Lung (tissue), 12 donors: Measurements from ENCODE around the gene RACGAP1. TPM values are rescaled to one million over a fixed set of nuclear protein-coding genes. Genes with fewer than 3 reads are reported as not detected.

Experiments
- ATAC-seq: fragments of 200-7000 bp; cut with Tn5 transposase; one replicate; pipeline ENCODE4 v1.9.1; 2020; ENCODE audit warnings: moderate number of reproducible peaks; ENCODE audit not compliant: insufficient read depth, low FRiP score
- DNase-seq, 3 donors: peaks; one replicate each; pipeline ENCODE4 v3.0.0-alpha.2; 2013 to 2017
- H3K27ac ChIP-seq, 2 donors: one replicate each; pipeline ENCODE4 v1.5.1; 2013; ENCODE audit warnings: mild to moderate bottlenecking in 2 of 2, moderate library complexity in 2 of 2, control low read depth in 1 of 2, inconsistent platforms in 1 of 2, low read depth in 1 of 2, low read length in 1 of 2
- H3K27me3 ChIP-seq, 3 donors: one replicate each; pipeline ENCODE4 v1.5.1; 2013; ENCODE audit warnings: low read length in 2 of 3; ENCODE audit not compliant: control insufficient read depth in 3 of 3, insufficient read depth in 3 of 3
- H3K36me3 ChIP-seq, 4 donors: one replicate each; pipeline ENCODE4 v1.5.1; 2013; ENCODE audit warnings: low read length in 4 of 4, mild to moderate bottlenecking in 1 of 4, moderate library complexity in 1 of 4; ENCODE audit not compliant: control insufficient read depth in 4 of 4, insufficient read depth in 4 of 4
- H3K4me1 ChIP-seq, 5 donors: one replicate each; pipeline ENCODE4 v1.5.1; 2013; ENCODE audit warnings: low read length in 5 of 5, mild to moderate bottlenecking in 2 of 5, moderate library complexity in 1 of 5; ENCODE audit not compliant: control insufficient read depth in 5 of 5, insufficient read depth in 5 of 5
- H3K4me3 ChIP-seq: one replicate; pipeline ENCODE4 v1.5.1; 2013; ENCODE audit warnings: mild to moderate bottlenecking, control low read depth, moderate library complexity
- H3K9ac ChIP-seq, 2 donors: one replicate each; pipeline ENCODE4 v1.5.1; 2013; ENCODE audit warnings: low read length in 2 of 2, control low read depth in 1 of 2; ENCODE audit not compliant: insufficient read depth in 1 of 2
- H3K9me3 ChIP-seq, 4 donors: one replicate each; pipeline ENCODE4 v1.5.1; 2013; ENCODE audit warnings: low read length in 3 of 4, mild to moderate bottlenecking in 1 of 4, moderate library complexity in 1 of 4; ENCODE audit not compliant: control insufficient read depth in 4 of 4, insufficient read depth in 3 of 4
- CTCF ChIP-seq: IDR thresholded peaks from 2 replicates; pipeline ENCODE4 v1.5.1; 2012; ENCODE audit warnings: mild to moderate bottlenecking; ENCODE audit errors: control extremely low read depth, extremely low read depth
- WGBS, 2 donors: extraction: QIAGEN DNeasy Blood & Tissue Kit; methylation state at CpG; one replicate each; pipeline ENCODE4 v1.1.7; 2013; 5-methylcytosine and 5-hydroxymethylcytosine counted together
- polyA plus RNA-seq, 2 donors: library from polyadenylated mRNA; stranded (reverse); fragments of 200-250 nt; gene quantifications; one replicate each; pipeline ENCODE4 v1.2.1, GENCODE V29; 2013
- total RNA-seq, 2 donors: library from RNA; depleted of rRNA in 1 of 2; stranded (reverse); fragments of >200 nt in 1 of 2; gene quantifications; one replicate each; pipeline ENCODE4 v1.2.1, GENCODE V29; 2014 to 2021
- donor health status: control.
- donor health status: control.
- donor health status: Bipolar disorder and iron deficiency.
- donor health status: healthy.
- donor health status: DM: yes; HTN: yes; CAD: no.

RACGAP1 gene
- total and polyA plus RNA-seq, 4 donors, result 3.8 to 26.8 (median 10.2) TPM

DNA sequence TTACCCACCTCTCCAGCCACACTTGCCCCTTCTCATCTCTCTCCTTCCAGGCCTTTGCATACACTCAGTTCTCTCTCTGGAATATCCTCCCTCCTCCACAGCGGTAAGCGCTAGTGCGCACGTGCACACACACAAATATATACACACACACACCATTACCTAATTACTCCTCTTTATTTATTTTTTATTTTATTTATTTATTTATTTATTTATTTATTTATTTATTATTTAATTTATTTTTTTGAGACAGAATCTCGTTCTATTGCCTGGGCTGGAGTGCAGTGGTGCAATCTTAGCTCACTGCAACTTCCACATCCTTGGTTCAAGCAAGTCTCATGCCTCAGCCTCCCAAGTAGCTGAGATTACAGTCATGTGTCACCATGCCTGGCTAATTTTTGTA lies 43.8 kb upstream of the RACGAP1 start:
- DNase-seq, result no peak
- WGBS, 2 donors, result 85 to 91% methylated on average over 5 of the region's 5 CpGs

GRCh38 chr12:50066402-50066801 lies 41.1 kb upstream of the RACGAP1 start:
- no peak overlapping the region for H3K27ac ChIP-seq
- no peak overlapping the region for H3K4me3 ChIP-seq
- no peaks in the 10 kb centered on the region for H3K36me3 ChIP-seq
- H3K9me3 ChIP-seq, result no peaks in the 10 kb centered on the region
- no peak overlapping the region for H3K9ac ChIP-seq
- DNase-seq (no peak), ATAC-seq (no peak)
- TF ChIP-seq CTCF, result no peak
- peaks cover 0 to 5% (median 4%) of the 10 kb centered on the region in 5 donors for H3K4me1 ChIP-seq
- WGBS, 2 donors, result 58 to 61% methylated on average over 5 of the region's 5 CpGs
- H3K27me3 ChIP-seq, result no peaks in the 10 kb centered on the region

More for the DNA sequence above, 43.8 kb upstream of the RACGAP1 start:
- no peak for ATAC-seq
- no peaks in the 10 kb centered on the region for H3K9me3 ChIP-seq
- H3K27ac ChIP-seq, result no peak overlapping the region
- no peak for TF ChIP-seq CTCF
- peaks cover 0 to 5% (median 4%) of the 10 kb centered on the region in 5 donors for H3K4me1 ChIP-seq
- H3K4me3 ChIP-seq, result no peak overlapping the region
- no peaks in the 10 kb centered on the region for H3K27me3 ChIP-seq
- H3K9ac ChIP-seq, result no peak overlapping the region
- H3K36me3 ChIP-seq, result no peaks in the 10 kb centered on the region

DNA sequence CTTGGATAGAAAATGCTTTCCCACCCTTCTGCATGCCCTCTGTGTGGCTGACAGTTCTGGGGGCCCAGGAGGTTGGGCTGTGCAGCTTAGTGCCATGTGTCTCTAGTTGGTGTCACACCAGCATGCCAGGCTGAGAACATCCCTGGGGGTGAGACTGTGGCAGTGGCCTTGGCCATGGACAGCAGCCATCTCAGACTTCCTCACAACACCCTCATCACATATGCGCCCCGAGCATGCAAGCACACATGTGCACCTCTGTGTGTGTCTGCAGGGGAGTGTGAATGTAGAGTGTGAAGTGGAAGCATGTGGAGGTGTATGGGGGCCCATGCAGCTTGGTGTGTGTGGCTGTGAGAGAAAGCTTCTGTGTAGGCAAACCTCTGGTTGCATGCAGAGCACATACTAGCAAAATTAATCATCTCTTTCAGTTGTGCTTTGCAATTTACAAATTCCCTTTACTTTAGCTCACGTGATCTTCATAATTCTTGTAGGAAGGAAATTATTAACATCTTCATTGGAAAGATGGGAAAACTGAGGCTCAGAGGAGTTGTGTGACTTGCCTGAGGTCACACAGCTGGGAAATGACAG lies 40.5 kb upstream of the RACGAP1 start:
- Histone ChIP-seq H3K9ac (no peak overlapping the region), H3K4me3 (no peak overlapping the region), H3K4me1 (peaks cover 0 to 5% (median 4%) of the 10 kb centered on the region in 5 donors), H3K36me3 (no peaks in the 10 kb centered on the region), H3K9me3 (no peaks in the 10 kb centered on the region), H3K27ac (no peak overlapping the region), H3K27me3 (no peaks in the 10 kb centered on the region)
- no peak for ATAC-seq
- DNase-seq, result no peak
- no peak for TF ChIP-seq CTCF
- 88 to 89% methylated on average over 3 of the region's 3 CpGs for WGBS, 2 donors
